ENCODE results near the gene ATG4B.

The ATG4B gene

GRCh38 chr2:241609859-241610793 is 27.4 kb upstream of the ATG4B start:
- no peak for TF ChIP-seq GATA3 (IDR thresholded peaks at IDR 0.05; ENCODE audit: low read depth, low read length)
- no peak for TF ChIP-seq GATA2 (IDR thresholded peaks at IDR 0.05; ENCODE audit: low read depth, low read length)

GRCh38 chr2:241611062-241611461 is 26.4 kb upstream of the ATG4B start:
- TF ChIP-seq GATA3 (IDR thresholded peaks at IDR 0.05; ENCODE audit: low read depth, low read length), result no peak
- no peak for TF ChIP-seq GATA2 (IDR thresholded peaks at IDR 0.05; ENCODE audit: low read depth, low read length)

GRCh38 chr2:241612156-241613016 is 25.1 kb upstream of the ATG4B start:
- TF ChIP-seq GATA2 (IDR thresholded peaks at IDR 0.05; ENCODE audit: low read depth, low read length), result no peak

- TF ChIP-seq GATA2 (IDR thresholded peaks at IDR 0.05; ENCODE audit: low read depth, low read length) (no peak), GATA3 (IDR thresholded peaks at IDR 0.05; ENCODE audit: low read depth, low read length) (no peak)
Measured at GRCh38 chr2:241613017-241613780, 24.3 kb upstream of the ATG4B start.

GRCh38 chr2:241615041-241615440 is 22.5 kb upstream of the ATG4B start:
- no peak for TF ChIP-seq GATA3 (IDR thresholded peaks at IDR 0.05; ENCODE audit: low read depth, low read length)
- TF ChIP-seq GATA2 (IDR thresholded peaks at IDR 0.05; ENCODE audit: low read depth, low read length), result no peak

GRCh38 chr2:241615522-241616052 is 21.9 kb upstream of the ATG4B start:
- no peak for TF ChIP-seq GATA2 (IDR thresholded peaks at IDR 0.05; ENCODE audit: low read depth, low read length)
- TF ChIP-seq GATA3 (IDR thresholded peaks at IDR 0.05; ENCODE audit: low read depth, low read length), result no peak

- no peak for TF ChIP-seq GATA2 (IDR thresholded peaks at IDR 0.05; ENCODE audit: low read depth, low read length)
- TF ChIP-seq GATA3 (IDR thresholded peaks at IDR 0.05; ENCODE audit: low read depth, low read length), result no peak
Measured at GRCh38 chr2:241616168-241617125, 21.0 kb upstream of the ATG4B start.

GRCh38 chr2:241617431-241618154 is 19.9 kb upstream of the ATG4B start:
- TF ChIP-seq GATA2 (IDR thresholded peaks at IDR 0.05; ENCODE audit: low read depth, low read length), result no peak
- TF ChIP-seq GATA3 (IDR thresholded peaks at IDR 0.05; ENCODE audit: low read depth, low read length), result no peak

- TF ChIP-seq GATA2 (IDR thresholded peaks at IDR 0.05; ENCODE audit: low read depth, low read length), result no peak
- TF ChIP-seq GATA3 (IDR thresholded peaks at IDR 0.05; ENCODE audit: low read depth, low read length), result no peak
Measured at GRCh38 chr2:241618296-241618805, 19.1 kb upstream of the ATG4B start.

GRCh38 chr2:241618829-241619228 is 18.7 kb upstream of the ATG4B start:
- TF ChIP-seq GATA3 (IDR thresholded peaks at IDR 0.05; ENCODE audit: low read depth, low read length) (no peak), GATA2 (IDR thresholded peaks at IDR 0.05; ENCODE audit: low read depth, low read length) (no peak)

- TF ChIP-seq GATA3 (IDR thresholded peaks at IDR 0.05; ENCODE audit: low read depth, low read length), result no peak
- TF ChIP-seq GATA2 (IDR thresholded peaks at IDR 0.05; ENCODE audit: low read depth, low read length), result no peak
Measured at GRCh38 chr2:241619597-241620418, 17.7 kb upstream of the ATG4B start.

Measured in SH-SY5Y (cell line).